Endothelial cell (in vitro differentiated cells): ENCODE results near the gene KCNK16. TPM values are rescaled to one million over a fixed set of nuclear protein-coding genes. Genes with fewer than 3 reads are reported as not detected.
A peak's percentile ranks its signal among the peaks of the same experiment; 100 is the strongest.

Source experiments
- DNase-seq: peaks from one replicate; pipeline ENCODE4 v3.0.0; 2021; ENCODE audit warnings: low spot score
- H3K27ac Mint-ChIP-seq: one replicate; pipeline ENCODE4 v1.8.0; 2021; ENCODE audit warnings: mixed read lengths, inconsistent platforms; ENCODE audit not compliant: unreplicated experiment
- H3K27me3 Mint-ChIP-seq: one replicate; pipeline ENCODE4 v1.8.0; 2021; ENCODE audit warnings: mild to moderate bottlenecking, moderate library complexity, mixed read lengths, inconsistent platforms; ENCODE audit not compliant: unreplicated experiment
- H3K36me3 Mint-ChIP-seq: one replicate; pipeline ENCODE4 v1.8.0; 2021; ENCODE audit warnings: mild to moderate bottlenecking, low read depth, mixed read lengths, inconsistent platforms; ENCODE audit not compliant: unreplicated experiment
- H3K4me1 Mint-ChIP-seq: one replicate; pipeline ENCODE4 v1.8.0; 2021; ENCODE audit warnings: mild to moderate bottlenecking, mixed read lengths, inconsistent platforms; ENCODE audit not compliant: unreplicated experiment
- H3K4me3 Mint-ChIP-seq: one replicate; pipeline ENCODE4 v1.8.0; 2021; ENCODE audit warnings: mild to moderate bottlenecking, mixed read lengths, inconsistent platforms; ENCODE audit not compliant: unreplicated experiment
- H3K9me3 Mint-ChIP-seq: one replicate; pipeline ENCODE4 v1.8.0; 2021; ENCODE audit warnings: mixed read lengths, inconsistent platforms; ENCODE audit not compliant: unreplicated experiment
- CTCF ChIP-seq: fragments of 200-600 bp; sonication (generic); IDR thresholded peaks from one replicate; pipeline ENCODE4 v1.5.0; 2021; ENCODE audit warnings: antibody characterized with exemption; ENCODE audit not compliant: unreplicated experiment
- total RNA-seq: library from RNA; stranded (reverse); fragmentation: NEBNext Ultra II Directional; extraction: Animal tissue kit (Norgen Biotek cat#: 25700); gene quantifications from one replicate; pipeline ENCODE4 v1.2.1, GENCODE V29; 2021; ENCODE audit not compliant: unreplicated experiment

The KCNK16 gene
- total RNA-seq, 1 donor from 2014 or later, result not detected

- no peak for TF ChIP-seq CTCF
- Mint-ChIP-seq H3K27me3 (peaks cover 10% of the 10 kb centered on the region), H3K36me3 (peaks cover 29% of the 10 kb centered on the region), H3K4me3 (no peak overlapping the region), H3K4me1 (peaks cover 25% of the 10 kb centered on the region), H3K27ac (no peak overlapping the region), H3K9me3 (no peaks in the 10 kb centered on the region)
- DNase-seq, result no peak
These were observed 17.6 kb downstream of the KCNK16 start for GRCh38 chr6:39304951-39305350.

- peaks cover 10% of the 10 kb centered on the region for H3K27me3 Mint-ChIP-seq
- no peak for DNase-seq
- H3K27ac Mint-ChIP-seq, result no peak overlapping the region
- peaks cover 30% of the 10 kb centered on the region for H3K36me3 Mint-ChIP-seq
- H3K9me3 Mint-ChIP-seq, result no peaks in the 10 kb centered on the region
- H3K4me3 Mint-ChIP-seq, result no peak overlapping the region
- peaks cover 22% of the 10 kb centered on the region for H3K4me1 Mint-ChIP-seq
- no peak for TF ChIP-seq CTCF
These were observed 18.9 kb downstream of the KCNK16 start for GRCh38 chr6:39303425-39304153.

- TF ChIP-seq CTCF, result peak; percentile 82
- H3K9me3 Mint-ChIP-seq, result no peaks in the 10 kb centered on the region
- H3K27ac Mint-ChIP-seq, result no peak overlapping the region
- H3K4me3 Mint-ChIP-seq, result no peak overlapping the region
- peak; percentile 87 for DNase-seq
- peaks cover 10% of the 10 kb centered on the region for H3K27me3 Mint-ChIP-seq
- peaks cover 20% of the 10 kb centered on the region for H3K4me1 Mint-ChIP-seq
- H3K36me3 Mint-ChIP-seq, result peaks cover 29% of the 10 kb centered on the region
These were observed 19.7 kb downstream of the KCNK16 start for GRCh38 chr6:39302669-39303424.

GRCh38 chr6:39302011-39302410 is 20.5 kb downstream of the KCNK16 start:
- H3K4me1 Mint-ChIP-seq, result peaks cover 13% of the 10 kb centered on the region
- no peak for TF ChIP-seq CTCF
- no peaks in the 10 kb centered on the region for H3K9me3 Mint-ChIP-seq
- H3K27ac Mint-ChIP-seq, result no peak overlapping the region
- H3K27me3 Mint-ChIP-seq, result peaks cover 11% of the 10 kb centered on the region
- H3K36me3 Mint-ChIP-seq, result peaks cover 25% of the 10 kb centered on the region
- H3K4me3 Mint-ChIP-seq, result peak overlapping the region; percentile 74
- DNase-seq, result no peak

- Mint-ChIP-seq H3K9me3 (no peaks in the 10 kb centered on the region), H3K4me3 (no peak overlapping the region), H3K27ac (no peak overlapping the region), H3K27me3 (peaks cover 13% of the 10 kb centered on the region), H3K4me1 (peaks cover 12% of the 10 kb centered on the region), H3K36me3 (peaks cover 25% of the 10 kb centered on the region)
- TF ChIP-seq CTCF, result peak; percentile 44
- peak; percentile 39 for DNase-seq
These were observed 20.9 kb downstream of the KCNK16 start for GRCh38 chr6:39301606-39302005.
